AG04449 (cell line): ENCODE measurements around the gene TNFSF10.

ENCODE experiments used
- CTCF ChIA-PET: fragments of 350-600 bp; formaldehyde crosslinking; extraction: SDS; loops from one replicate; lab custom pipeline; 2021; ENCODE audit warnings: antibody characterized with exemption; lab: Yijun Ruan, JAX
- POLR2A ChIA-PET: fragments of 400-600, 350-600 bp; formaldehyde crosslinking; extraction: SDS; loops from one replicate; lab custom pipeline; 2020; ENCODE audit warnings: antibody characterized with exemption, inconsistent platforms; lab: Yijun Ruan, JAX
- DNase-seq: peaks from one replicate; pipeline ENCODE4 v3.0.0-alpha.2; 2010; ENCODE audit warnings: low read depth, low spot score
- H3K4me3 ChIP-seq: 2 replicates; pipeline ENCODE4 v1.5.1; 2011; ENCODE audit warnings: low read depth, mild to moderate bottlenecking, control low read depth, low read length
- CTCF ChIP-seq: IDR thresholded peaks from one replicate; pipeline ENCODE4 v1.5.1; 2011; ENCODE audit warnings: mild to moderate bottlenecking, moderate library complexity, low read length, control low read depth, inconsistent platforms; ENCODE audit not compliant: insufficient read depth; ENCODE audit errors: missing control alignments

The TNFSF10 gene

GRCh38 chr3:172516318-172517214, 6.7 kb downstream of the TNFSF10 start:
- no peak for TF ChIP-seq CTCF
- no peak for DNase-seq
- POLR2A ChIA-PET: no interaction called here
- CTCF ChIA-PET: interaction anchor here (0.8 to 1.6 kb wide), 3 partner anchors 10 to 157 kb away, joined by 3 to 4 read pairs (median 3); no protein-coding TSS in a partner anchor
- H3K4me3 ChIP-seq: no peak overlapping the region

GRCh38 chr3:172515130-172515918, 7.9 kb downstream of the TNFSF10 start:
- CTCF ChIA-PET: interaction anchor here (0.8 to 1.6 kb wide), 3 partner anchors 9 to 151 kb away, joined by 3 to 5 read pairs (median 3); no protein-coding TSS in a partner anchor
- no peak for DNase-seq
- TF ChIP-seq CTCF: no peak
- no peak overlapping the region for H3K4me3 ChIP-seq
- POLR2A ChIA-PET: no interaction called here

- no peak for TF ChIP-seq CTCF
- ChIA-PET POLR2A (no interaction called here), CTCF (interaction anchor here (0.8 to 0.9 kb wide), 2 partner anchors 111 to 152 kb away, joined by 3 to 5 read pairs; no protein-coding TSS in a partner anchor)
- DNase-seq: no peak
- no peak overlapping the region for H3K4me3 ChIP-seq
Measured at GRCh38 chr3:172514678-172515077, 8.6 kb downstream of the TNFSF10 start.

- no peak overlapping the region for H3K4me3 ChIP-seq
- no peak for DNase-seq
- POLR2A ChIA-PET: no interaction called here
- TF ChIP-seq CTCF: no peak
- CTCF ChIA-PET: interaction anchor here (0.8 to 1.5 kb wide), 4 partner anchors 12 to 82 kb away, joined by 3 to 4 read pairs (median 4); no protein-coding TSS in a partner anchor
Measured at GRCh38 chr3:172513488-172513887, 9.7 kb downstream of the TNFSF10 start.

GRCh38 chr3:172511783-172512762, 11.2 kb downstream of the TNFSF10 start:
- DNase-seq: no peak
- no peak for TF ChIP-seq CTCF
- POLR2A ChIA-PET: no interaction called here
- CTCF ChIA-PET: interaction anchor here (1.3 kb wide), 2 partner anchors 14 to 83 kb away, joined by 4 to 6 read pairs; no protein-coding TSS in a partner anchor
- H3K4me3 ChIP-seq: no peak overlapping the region
